ENCODE data around the gene TGFBR3L. TPM values are rescaled to one million over a fixed set of nuclear protein-coding genes. Genes with fewer than 3 reads are reported as not detected.

Gene TGFBR3L
- total RNA-seq, 1 donor from 2014 or later: 0.69 TPM

GRCh38 chr19:7911508-7912143 is 3.0 kb upstream of the TGFBR3L start:
- peaks cover 10% of the 10 kb centered on the region for H3K27me3 Mint-ChIP-seq (ENCODE audit: unreplicated experiment)
- peaks cover 3% of the 10 kb centered on the region for H3K9me3 Mint-ChIP-seq (ENCODE audit: unreplicated experiment)
- no peaks in the 10 kb centered on the region for H3K36me3 Mint-ChIP-seq (ENCODE audit: unreplicated experiment)
- H3K4me1 Mint-ChIP-seq (ENCODE audit: low read depth, unreplicated experiment): no peaks in the 10 kb centered on the region
- no peak for TF ChIP-seq CTCF (IDR thresholded peaks at IDR 0.05; ENCODE audit: partially characterized antibody, unreplicated experiment)
- H3K27ac Mint-ChIP-seq (ENCODE audit: unreplicated experiment): no peak overlapping the region
- no peak overlapping the region for H3K4me3 Mint-ChIP-seq (ENCODE audit: unreplicated experiment)
- DNase-seq: peak; percentile 11

- Mint-ChIP-seq H3K4me1 (ENCODE audit: low read depth, unreplicated experiment) (peaks cover 2% of the 10 kb centered on the region), H3K27ac (ENCODE audit: unreplicated experiment) (no peak overlapping the region), H3K27me3 (ENCODE audit: unreplicated experiment) (peaks cover 13% of the 10 kb centered on the region), H3K36me3 (ENCODE audit: unreplicated experiment) (no peaks in the 10 kb centered on the region), H3K4me3 (ENCODE audit: unreplicated experiment) (no peak overlapping the region), H3K9me3 (ENCODE audit: unreplicated experiment) (peaks cover 3% of the 10 kb centered on the region)
- no peak for TF ChIP-seq CTCF (IDR thresholded peaks at IDR 0.05; ENCODE audit: partially characterized antibody, unreplicated experiment)
- peak; percentile 8 for DNase-seq
Observed at GRCh38 chr19:7912144-7912696, 2.4 kb upstream of the TGFBR3L start.

GRCh38 chr19:7912697-7913564 is 1.7 kb upstream of the TGFBR3L start:
- peak; percentile 12 for DNase-seq
- H3K4me3 Mint-ChIP-seq (ENCODE audit: unreplicated experiment): no peak overlapping the region
- TF ChIP-seq CTCF (IDR thresholded peaks at IDR 0.05; ENCODE audit: partially characterized antibody, unreplicated experiment): no peak
- peaks cover 2% of the 10 kb centered on the region for H3K9me3 Mint-ChIP-seq (ENCODE audit: unreplicated experiment)
- peaks cover 13% of the 10 kb centered on the region for H3K27me3 Mint-ChIP-seq (ENCODE audit: unreplicated experiment)
- H3K27ac Mint-ChIP-seq (ENCODE audit: unreplicated experiment): no peak overlapping the region
- H3K36me3 Mint-ChIP-seq (ENCODE audit: unreplicated experiment): no peaks in the 10 kb centered on the region
- H3K4me1 Mint-ChIP-seq (ENCODE audit: low read depth, unreplicated experiment): peaks cover 2% of the 10 kb centered on the region

- peaks cover 2% of the 10 kb centered on the region for H3K4me1 Mint-ChIP-seq (ENCODE audit: low read depth, unreplicated experiment)
- no peaks in the 10 kb centered on the region for H3K36me3 Mint-ChIP-seq (ENCODE audit: unreplicated experiment)
- H3K9me3 Mint-ChIP-seq (ENCODE audit: unreplicated experiment): peaks cover 2% of the 10 kb centered on the region
- H3K4me3 Mint-ChIP-seq (ENCODE audit: unreplicated experiment): no peak overlapping the region
- DNase-seq: no peak
- H3K27me3 Mint-ChIP-seq (ENCODE audit: unreplicated experiment): peaks cover 18% of the 10 kb centered on the region
- TF ChIP-seq CTCF (IDR thresholded peaks at IDR 0.05; ENCODE audit: partially characterized antibody, unreplicated experiment): no peak
- no peak overlapping the region for H3K27ac Mint-ChIP-seq (ENCODE audit: unreplicated experiment)
Observed at GRCh38 chr19:7913652-7914051, 978 bp upstream of the TGFBR3L start.

All from glutamatergic neuron (in vitro differentiated cells).